GM18870 (cell line): ENCODE data around the gene ALPL.
"Not testable (repeated sequence)": the region's sequence is repeated elsewhere in the genome, so short reads cannot be mapped to it uniquely, and the experiment has no call there.

ENCODE experiments used
- ATAC-seq: cut with Tn5 transposase; IDR thresholded peaks from one replicate; pipeline ENCODE4 v1.9.1; 2021; ENCODE audit warnings: moderate library complexity; ENCODE audit not compliant: unreplicated experiment

ALPL gene

GRCh38 chr1:21507511-21508270 is 1.5 kb upstream of the ALPL start:
- no peak for ATAC-seq

GRCh38 chr1:21508580-21509350 is 458 bp upstream of the ALPL start:
- ATAC-seq, result no peak

GRCh38 chr1:21510113-21510493 is 880 bp downstream of the ALPL start:
- ATAC-seq, result no peak

GRCh38 chr1:21510885-21511578 is 1.8 kb downstream of the ALPL start:
- ATAC-seq, result no peak

GRCh38 chr1:21511579-21512522 is 2.6 kb downstream of the ALPL start:
- no peak for ATAC-seq

- no peak for ATAC-seq
Observed at GRCh38 chr1:21514245-21514644, 5.0 kb downstream of the ALPL start.

- ATAC-seq, result no peak
Observed at GRCh38 chr1:21517161-21517589, 8.0 kb downstream of the ALPL start.

GRCh38 chr1:21517660-21518480 is 8.6 kb downstream of the ALPL start:
- no peak for ATAC-seq

GRCh38 chr1:21518774-21519455 is 9.7 kb downstream of the ALPL start:
- no peak for ATAC-seq

GRCh38 chr1:21519486-21520070 is 10.4 kb downstream of the ALPL start:
- ATAC-seq, result not testable (repeated sequence)

GRCh38 chr1:21520899-21521716 is 11.9 kb downstream of the ALPL start:
- ATAC-seq, result no peak

- ATAC-seq, result no peak
Observed at GRCh38 chr1:21521717-21522060, 12.5 kb downstream of the ALPL start.

- no peak for ATAC-seq
Observed at GRCh38 chr1:21522525-21523038, 13.4 kb downstream of the ALPL start.

GRCh38 chr1:21523297-21523813 is 14.1 kb downstream of the ALPL start:
- no peak for ATAC-seq

GRCh38 chr1:21524220-21524619 is 15.0 kb downstream of the ALPL start:
- ATAC-seq, result no peak

GRCh38 chr1:21524686-21525339 is 15.6 kb downstream of the ALPL start:
- no peak for ATAC-seq

- ATAC-seq, result no peak
Observed at GRCh38 chr1:21525340-21525717, 16.1 kb downstream of the ALPL start.
